HEK293 (cell line): ENCODE results near the gene TNFRSF25.

ENCODE experiments used
- YY1 ChIP-seq: fragments of 450-650 bp; formaldehyde crosslinking; IDR thresholded peaks from 2 replicates; pipeline ENCODE4 v1.5.1; 2018; ENCODE audit warnings: missing biosample characterization, missing genetic modification characterization
- ZNF10 ChIP-seq: fragments of 450-650 bp; formaldehyde crosslinking; IDR thresholded peaks from 2 replicates; pipeline ENCODE4 v1.5.1; 2017; ENCODE audit warnings: missing biosample characterization, missing genetic modification characterization
- ZNF175 ChIP-seq: fragments of 450-650 bp; formaldehyde crosslinking; IDR thresholded peaks from 2 replicates; pipeline ENCODE4 v1.5.1; 2016; ENCODE audit warnings: missing biosample characterization, missing genetic modification characterization
- ZNF23 ChIP-seq: fragments of 450-650 bp; formaldehyde crosslinking; IDR thresholded peaks from 2 replicates; pipeline ENCODE4 v1.5.1; 2016; ENCODE audit warnings: missing biosample characterization, missing genetic modification characterization, borderline replicate concordance
- ZNF433 ChIP-seq: fragments of 450-650 bp; formaldehyde crosslinking; IDR thresholded peaks from 2 replicates; pipeline ENCODE4 v1.5.1; 2016; ENCODE audit warnings: missing biosample characterization, missing genetic modification characterization, low read depth
- ZNF776 ChIP-seq: fragments of 450-650 bp; formaldehyde crosslinking; IDR thresholded peaks from 2 replicates; pipeline ENCODE4 v1.5.0; 2017; ENCODE audit warnings: missing biosample characterization, missing genetic modification characterization, borderline replicate concordance
- TF ChIP-seq, protein P1 (sequence below): fragments of 450-650 bp; formaldehyde crosslinking; IDR thresholded peaks from 2 replicates; pipeline ENCODE4 v1.5.1; 2016; ENCODE audit warnings: missing biosample characterization, missing genetic modification characterization
- TF ChIP-seq, protein P2 (sequence below): fragments of 450-650 bp; formaldehyde crosslinking; IDR thresholded peaks from 2 replicates; pipeline ENCODE4 v1.5.1; 2016; ENCODE audit warnings: missing biosample characterization, missing genetic modification characterization
- TF ChIP-seq, protein P3 (sequence below): IDR thresholded peaks from 2 replicates; pipeline ENCODE4 v1.6.1; 2011; ENCODE audit warnings: mild to moderate bottlenecking, low read depth, low read length, borderline replicate concordance

DNA sequence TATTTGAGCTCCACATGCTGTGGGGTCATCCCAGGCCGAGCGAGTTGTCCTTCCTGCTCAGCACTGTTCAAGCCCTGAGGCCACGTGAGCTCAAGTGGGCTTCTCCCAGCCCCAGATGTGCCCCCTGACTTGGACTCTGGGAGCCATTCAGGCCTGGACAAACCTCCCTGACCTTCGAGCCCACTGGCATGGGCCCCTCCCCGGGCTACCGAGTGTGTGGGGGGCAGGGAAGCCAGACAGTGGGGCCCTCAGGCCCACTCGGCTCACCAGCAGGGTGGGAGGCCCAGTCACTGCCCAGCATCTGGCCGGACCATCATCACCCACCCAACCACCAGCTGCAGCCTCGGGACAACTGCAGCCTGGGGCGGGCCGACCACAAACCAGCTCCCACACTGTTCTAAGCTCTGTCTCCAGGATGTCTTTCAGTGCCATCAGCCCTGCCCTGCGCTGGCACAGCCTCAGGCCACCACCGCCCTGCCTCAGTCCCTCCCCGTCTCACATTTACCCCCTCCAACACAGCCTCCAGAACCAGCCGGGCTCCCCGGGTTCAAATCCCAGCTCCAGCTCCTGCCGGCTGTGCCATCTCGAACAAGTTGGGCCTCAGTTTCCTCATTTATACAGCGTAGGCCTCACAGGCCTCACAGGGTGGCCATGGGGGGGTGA lies 46.4 kb upstream of the TNFRSF25 start:
- TF ChIP-seq ZNF10 (tag by site-specific recombination) = no peak
- TF ChIP-seq, protein P1, sequence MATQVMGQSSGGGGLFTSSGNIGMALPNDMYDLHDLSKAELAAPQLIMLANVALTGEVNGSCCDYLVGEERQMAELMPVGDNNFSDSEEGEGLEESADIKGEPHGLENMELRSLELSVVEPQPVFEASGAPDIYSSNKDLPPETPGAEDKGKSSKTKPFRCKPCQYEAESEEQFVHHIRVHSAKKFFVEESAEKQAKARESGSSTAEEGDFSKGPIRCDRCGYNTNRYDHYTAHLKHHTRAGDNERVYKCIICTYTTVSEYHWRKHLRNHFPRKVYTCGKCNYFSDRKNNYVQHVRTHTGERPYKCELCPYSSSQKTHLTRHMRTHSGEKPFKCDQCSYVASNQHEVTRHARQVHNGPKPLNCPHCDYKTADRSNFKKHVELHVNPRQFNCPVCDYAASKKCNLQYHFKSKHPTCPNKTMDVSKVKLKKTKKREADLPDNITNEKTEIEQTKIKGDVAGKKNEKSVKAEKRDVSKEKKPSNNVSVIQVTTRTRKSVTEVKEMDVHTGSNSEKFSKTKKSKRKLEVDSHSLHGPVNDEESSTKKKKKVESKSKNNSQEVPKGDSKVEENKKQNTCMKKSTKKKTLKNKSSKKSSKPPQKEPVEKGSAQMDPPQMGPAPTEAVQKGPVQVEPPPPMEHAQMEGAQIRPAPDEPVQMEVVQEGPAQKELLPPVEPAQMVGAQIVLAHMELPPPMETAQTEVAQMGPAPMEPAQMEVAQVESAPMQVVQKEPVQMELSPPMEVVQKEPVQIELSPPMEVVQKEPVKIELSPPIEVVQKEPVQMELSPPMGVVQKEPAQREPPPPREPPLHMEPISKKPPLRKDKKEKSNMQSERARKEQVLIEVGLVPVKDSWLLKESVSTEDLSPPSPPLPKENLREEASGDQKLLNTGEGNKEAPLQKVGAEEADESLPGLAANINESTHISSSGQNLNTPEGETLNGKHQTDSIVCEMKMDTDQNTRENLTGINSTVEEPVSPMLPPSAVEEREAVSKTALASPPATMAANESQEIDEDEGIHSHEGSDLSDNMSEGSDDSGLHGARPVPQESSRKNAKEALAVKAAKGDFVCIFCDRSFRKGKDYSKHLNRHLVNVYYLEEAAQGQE (tag by site-specific recombination) = no peak
- no peak for TF ChIP-seq ZNF175
- TF ChIP-seq YY1 = no peak
- no peak for TF ChIP-seq ZNF433 (tag by site-specific recombination)
- no peak for TF ChIP-seq ZNF23 (tag by site-specific recombination)
- TF ChIP-seq, protein P2, sequence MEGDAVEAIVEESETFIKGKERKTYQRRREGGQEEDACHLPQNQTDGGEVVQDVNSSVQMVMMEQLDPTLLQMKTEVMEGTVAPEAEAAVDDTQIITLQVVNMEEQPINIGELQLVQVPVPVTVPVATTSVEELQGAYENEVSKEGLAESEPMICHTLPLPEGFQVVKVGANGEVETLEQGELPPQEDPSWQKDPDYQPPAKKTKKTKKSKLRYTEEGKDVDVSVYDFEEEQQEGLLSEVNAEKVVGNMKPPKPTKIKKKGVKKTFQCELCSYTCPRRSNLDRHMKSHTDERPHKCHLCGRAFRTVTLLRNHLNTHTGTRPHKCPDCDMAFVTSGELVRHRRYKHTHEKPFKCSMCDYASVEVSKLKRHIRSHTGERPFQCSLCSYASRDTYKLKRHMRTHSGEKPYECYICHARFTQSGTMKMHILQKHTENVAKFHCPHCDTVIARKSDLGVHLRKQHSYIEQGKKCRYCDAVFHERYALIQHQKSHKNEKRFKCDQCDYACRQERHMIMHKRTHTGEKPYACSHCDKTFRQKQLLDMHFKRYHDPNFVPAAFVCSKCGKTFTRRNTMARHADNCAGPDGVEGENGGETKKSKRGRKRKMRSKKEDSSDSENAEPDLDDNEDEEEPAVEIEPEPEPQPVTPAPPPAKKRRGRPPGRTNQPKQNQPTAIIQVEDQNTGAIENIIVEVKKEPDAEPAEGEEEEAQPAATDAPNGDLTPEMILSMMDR = no peak
- TF ChIP-seq, protein P3, sequence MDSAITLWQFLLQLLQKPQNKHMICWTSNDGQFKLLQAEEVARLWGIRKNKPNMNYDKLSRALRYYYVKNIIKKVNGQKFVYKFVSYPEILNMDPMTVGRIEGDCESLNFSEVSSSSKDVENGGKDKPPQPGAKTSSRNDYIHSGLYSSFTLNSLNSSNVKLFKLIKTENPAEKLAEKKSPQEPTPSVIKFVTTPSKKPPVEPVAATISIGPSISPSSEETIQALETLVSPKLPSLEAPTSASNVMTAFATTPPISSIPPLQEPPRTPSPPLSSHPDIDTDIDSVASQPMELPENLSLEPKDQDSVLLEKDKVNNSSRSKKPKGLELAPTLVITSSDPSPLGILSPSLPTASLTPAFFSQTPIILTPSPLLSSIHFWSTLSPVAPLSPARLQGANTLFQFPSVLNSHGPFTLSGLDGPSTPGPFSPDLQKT = no peak
- no peak for TF ChIP-seq ZNF776 (tag by site-specific recombination)
